AG04449 (cell line): ENCODE measurements around the gene SH3RF2.
A peak's percentile ranks its signal among the peaks of the same experiment; 100 is the strongest.
"Not testable (repeated sequence)": the region's sequence is repeated elsewhere in the genome, so short reads cannot be mapped to it uniquely, and the experiment has no call there.

Experiments used
- CTCF ChIA-PET: fragments of 350-600 bp; formaldehyde crosslinking; extraction: SDS; loops from one replicate; lab custom pipeline; 2021; ENCODE audit warnings: antibody characterized with exemption; lab: Yijun Ruan, JAX
- POLR2A ChIA-PET: fragments of 400-600, 350-600 bp; formaldehyde crosslinking; extraction: SDS; loops from one replicate; lab custom pipeline; 2020; ENCODE audit warnings: antibody characterized with exemption, inconsistent platforms; lab: Yijun Ruan, JAX
- DNase-seq: peaks from one replicate; pipeline ENCODE4 v3.0.0-alpha.2; 2010; ENCODE audit warnings: low read depth, low spot score
- H3K4me3 ChIP-seq: 2 replicates; pipeline ENCODE4 v1.5.1; 2011; ENCODE audit warnings: low read depth, mild to moderate bottlenecking, control low read depth, low read length
- TF ChIP-seq, protein P1 (sequence below): IDR thresholded peaks from one replicate; pipeline ENCODE4 v1.5.1; 2011; ENCODE audit warnings: mild to moderate bottlenecking, moderate library complexity, low read length, control low read depth, inconsistent platforms; ENCODE audit not compliant: insufficient read depth; ENCODE audit errors: missing control alignments

The SH3RF2 gene, protein sequence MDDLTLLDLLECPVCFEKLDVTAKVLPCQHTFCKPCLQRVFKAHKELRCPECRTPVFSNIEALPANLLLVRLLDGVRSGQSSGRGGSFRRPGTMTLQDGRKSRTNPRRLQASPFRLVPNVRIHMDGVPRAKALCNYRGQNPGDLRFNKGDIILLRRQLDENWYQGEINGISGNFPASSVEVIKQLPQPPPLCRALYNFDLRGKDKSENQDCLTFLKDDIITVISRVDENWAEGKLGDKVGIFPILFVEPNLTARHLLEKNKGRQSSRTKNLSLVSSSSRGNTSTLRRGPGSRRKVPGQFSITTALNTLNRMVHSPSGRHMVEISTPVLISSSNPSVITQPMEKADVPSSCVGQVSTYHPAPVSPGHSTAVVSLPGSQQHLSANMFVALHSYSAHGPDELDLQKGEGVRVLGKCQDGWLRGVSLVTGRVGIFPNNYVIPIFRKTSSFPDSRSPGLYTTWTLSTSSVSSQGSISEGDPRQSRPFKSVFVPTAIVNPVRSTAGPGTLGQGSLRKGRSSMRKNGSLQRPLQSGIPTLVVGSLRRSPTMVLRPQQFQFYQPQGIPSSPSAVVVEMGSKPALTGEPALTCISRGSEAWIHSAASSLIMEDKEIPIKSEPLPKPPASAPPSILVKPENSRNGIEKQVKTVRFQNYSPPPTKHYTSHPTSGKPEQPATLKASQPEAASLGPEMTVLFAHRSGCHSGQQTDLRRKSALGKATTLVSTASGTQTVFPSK

DNA sequence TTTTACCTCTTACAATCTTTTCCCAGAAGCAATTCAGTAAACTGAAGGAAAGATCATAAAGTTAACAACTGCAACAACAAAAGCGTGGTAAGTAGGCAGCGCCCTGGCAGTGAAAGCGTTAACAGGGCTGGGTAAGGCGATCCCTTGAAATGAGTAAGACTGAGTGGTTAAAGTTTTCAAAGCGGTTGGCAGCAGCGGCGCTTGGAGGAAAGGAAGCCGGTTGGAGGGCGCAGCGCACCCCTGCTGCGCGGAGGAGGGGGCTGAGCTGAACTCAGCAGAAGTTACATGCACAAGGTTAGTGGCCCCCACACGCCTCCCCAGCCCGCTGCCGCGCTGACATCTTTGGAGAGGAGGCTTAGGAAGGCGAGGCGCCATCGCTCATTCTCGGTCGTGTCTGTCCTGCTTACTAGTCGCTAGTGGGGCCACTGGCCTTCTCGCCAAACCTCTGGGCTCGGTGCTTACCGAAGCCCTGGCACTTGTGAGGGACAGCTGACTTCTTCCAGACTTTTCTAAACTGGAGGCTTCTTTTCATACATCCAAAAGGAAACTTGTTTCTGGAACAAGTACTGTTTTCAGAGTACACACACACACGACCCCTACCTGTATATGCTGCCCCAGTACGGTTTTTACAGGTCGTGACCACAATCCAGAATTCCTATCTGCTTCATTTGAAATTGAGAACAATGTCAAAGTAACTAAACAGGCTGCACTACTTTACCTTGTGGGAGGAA is at the start of gene SH3RF2:
Gene SH3RF2 (plus strand): TSS at position 178 of the 731 bp plus-strand sequence. CDS start 1,351 bp downstream, outside the sequence.
- TF ChIP-seq, protein P1, sequence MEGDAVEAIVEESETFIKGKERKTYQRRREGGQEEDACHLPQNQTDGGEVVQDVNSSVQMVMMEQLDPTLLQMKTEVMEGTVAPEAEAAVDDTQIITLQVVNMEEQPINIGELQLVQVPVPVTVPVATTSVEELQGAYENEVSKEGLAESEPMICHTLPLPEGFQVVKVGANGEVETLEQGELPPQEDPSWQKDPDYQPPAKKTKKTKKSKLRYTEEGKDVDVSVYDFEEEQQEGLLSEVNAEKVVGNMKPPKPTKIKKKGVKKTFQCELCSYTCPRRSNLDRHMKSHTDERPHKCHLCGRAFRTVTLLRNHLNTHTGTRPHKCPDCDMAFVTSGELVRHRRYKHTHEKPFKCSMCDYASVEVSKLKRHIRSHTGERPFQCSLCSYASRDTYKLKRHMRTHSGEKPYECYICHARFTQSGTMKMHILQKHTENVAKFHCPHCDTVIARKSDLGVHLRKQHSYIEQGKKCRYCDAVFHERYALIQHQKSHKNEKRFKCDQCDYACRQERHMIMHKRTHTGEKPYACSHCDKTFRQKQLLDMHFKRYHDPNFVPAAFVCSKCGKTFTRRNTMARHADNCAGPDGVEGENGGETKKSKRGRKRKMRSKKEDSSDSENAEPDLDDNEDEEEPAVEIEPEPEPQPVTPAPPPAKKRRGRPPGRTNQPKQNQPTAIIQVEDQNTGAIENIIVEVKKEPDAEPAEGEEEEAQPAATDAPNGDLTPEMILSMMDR, result no peak
- CTCF ChIA-PET, result interaction anchor here (1.8 kb wide), 1 partner anchor 114 kb away, joined by 5 read pairs; no protein-coding TSS in a partner anchor
- DNase-seq, result peak; percentile 34
- POLR2A ChIA-PET, result interaction anchor here (0.6 kb wide), 2 partner anchors 33 to 39 kb away, joined by 3 to 4 read pairs; no protein-coding TSS in a partner anchor
- peak within 1 kb of the TSS; percentile 68 for H3K4me3 ChIP-seq

DNA sequence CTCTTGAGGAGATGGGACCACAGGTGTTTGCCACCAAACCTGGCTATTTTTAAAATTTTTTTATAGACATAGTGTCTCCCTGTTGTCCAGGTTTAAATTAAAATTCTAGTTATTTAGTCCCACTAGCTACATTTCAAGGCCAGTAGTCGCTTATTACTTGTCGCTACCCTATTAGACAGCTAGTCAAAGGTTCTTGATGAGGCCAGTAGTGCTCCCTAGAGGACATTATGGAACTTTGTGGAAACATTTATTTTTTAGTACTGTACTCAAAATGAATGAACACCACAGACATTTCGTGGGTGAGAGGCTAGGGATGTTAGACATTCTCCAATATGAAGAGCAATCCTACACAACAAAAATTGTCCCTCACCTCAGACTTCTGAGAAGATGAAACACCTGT is 49.2 kb upstream of the SH3RF2 start:
- DNase-seq, result no peak
- no peak overlapping the region for H3K4me3 ChIP-seq
- POLR2A ChIA-PET, result no interaction called here
- CTCF ChIA-PET, result interaction anchor here (0.6 to 6.3 kb wide), 32 partner anchors 11 to 1699 kb away, joined by 3 to 76 read pairs (median 5); partner anchors contain the start of gene GRXCR2
- TF ChIP-seq, protein P1, result no peak

DNA sequence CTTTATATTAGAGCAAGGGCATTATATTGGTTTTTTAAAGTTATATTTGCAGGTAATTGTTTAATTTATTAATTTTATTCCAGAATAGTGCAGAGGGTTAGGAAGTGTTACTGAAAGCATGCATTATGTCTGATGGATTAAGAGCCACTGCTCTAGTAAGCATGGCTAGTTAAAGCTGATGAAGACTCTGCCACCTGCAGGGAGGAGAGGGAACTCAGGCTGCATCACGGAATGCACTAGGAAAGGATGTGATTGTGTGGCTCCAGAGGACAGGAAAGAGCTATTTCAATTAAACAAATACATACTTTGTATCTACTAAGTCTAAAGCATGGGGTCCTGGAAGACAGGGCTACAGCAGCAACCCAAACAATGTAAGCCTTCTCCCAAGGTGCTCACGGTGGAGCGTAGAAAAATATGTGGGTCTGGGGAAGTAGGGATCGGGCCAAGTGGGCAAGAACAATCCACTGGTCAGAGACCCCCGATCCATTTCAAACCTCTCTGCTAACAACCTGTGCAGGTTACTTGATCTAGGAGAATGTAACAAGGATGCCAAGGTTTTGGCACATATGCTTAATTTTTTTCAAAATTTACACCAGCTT is 48.3 kb upstream of the SH3RF2 start:
- ChIA-PET POLR2A (no interaction called here), CTCF (interaction anchor here (0.6 to 6.3 kb wide), 48 partner anchors 10 to 1700 kb away, joined by 3 to 76 read pairs (median 4); partner anchors contain the start of genes GRXCR2 and PRELID2)
- no peak for DNase-seq
- no peak overlapping the region for H3K4me3 ChIP-seq
- TF ChIP-seq, protein P1, result peak; percentile 85

DNA sequence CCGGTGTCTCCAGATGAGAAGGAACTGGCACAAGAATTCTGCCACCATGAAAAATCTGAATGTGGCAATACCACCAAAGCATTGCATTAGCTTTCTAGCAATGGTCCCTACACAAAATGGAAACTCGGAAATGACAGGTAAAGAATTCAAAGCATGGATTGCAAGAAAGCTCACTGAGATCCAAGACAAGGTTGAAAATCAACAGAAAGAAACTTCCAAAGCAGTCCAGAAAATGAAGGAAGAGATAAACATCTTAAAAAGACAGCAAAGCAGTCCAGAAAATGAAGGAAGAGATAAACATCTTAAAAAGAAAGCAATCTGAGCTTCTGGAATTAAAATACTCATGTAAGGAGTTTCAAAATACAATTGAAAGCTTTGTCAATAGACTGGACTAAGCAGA is 46.8 kb upstream of the SH3RF2 start:
- ChIA-PET POLR2A (no interaction called here), CTCF (interaction anchor here (0.7 to 6.3 kb wide), 5 partner anchors 13 to 192 kb away, joined by 3 to 76 read pairs (median 28); partner anchors contain the start of gene GRXCR2)
- TF ChIP-seq, protein P1, result no peak
- DNase-seq, result no peak
- no peak overlapping the region for H3K4me3 ChIP-seq

DNA sequence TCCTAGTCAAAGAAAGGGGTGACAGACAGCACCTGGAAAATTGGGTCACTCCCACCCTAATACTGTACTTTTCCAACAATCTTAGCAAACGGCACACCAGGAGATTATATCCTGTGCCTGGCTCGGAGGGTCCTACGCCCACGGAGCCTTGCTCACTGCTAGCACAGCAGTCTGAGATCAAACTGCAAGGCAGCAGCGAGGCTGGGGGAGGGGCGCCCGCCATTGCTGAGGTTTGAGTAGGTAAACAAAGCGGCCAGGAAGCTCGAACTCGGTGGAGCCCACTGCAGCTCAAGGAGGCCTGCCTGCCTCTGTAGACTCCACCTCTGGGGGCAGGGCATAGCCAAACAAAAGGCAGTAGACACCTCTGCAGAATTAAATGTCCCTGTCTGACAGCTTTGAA is 45.0 kb upstream of the SH3RF2 start:
- DNase-seq, POLR2A ChIA-PET, CTCF ChIA-PET, H3K4me3 ChIP-seq: not testable (repeated sequence)

DNA sequence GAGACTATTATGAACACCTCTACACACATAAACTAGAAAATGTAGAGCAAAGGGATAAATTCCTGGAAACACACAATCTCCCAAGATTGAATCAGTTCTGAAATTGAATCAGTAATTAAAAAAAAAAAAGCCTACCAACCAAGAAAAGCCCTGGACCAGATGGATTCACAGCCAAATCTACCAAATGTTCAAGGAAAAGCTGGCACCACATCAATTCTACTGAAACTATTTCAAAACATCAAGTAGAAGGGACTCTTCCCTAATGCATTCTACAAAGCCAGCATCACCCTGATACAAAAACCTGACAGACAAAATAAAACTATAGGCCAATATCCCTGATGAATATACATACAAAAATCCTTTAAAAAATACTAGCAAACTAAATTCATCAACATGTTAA is 38.2 kb upstream of the SH3RF2 start:
- H3K4me3 ChIP-seq, result no peak overlapping the region
- DNase-seq, result no peak
- TF ChIP-seq, protein P1, result no peak
- CTCF ChIA-PET, result interaction anchor here (1.2 kb wide), 1 partner anchor 10 kb away, joined by 5 read pairs; no protein-coding TSS in a partner anchor
- POLR2A ChIA-PET, result no interaction called here
